ENCODE results near the gene GALNT10.

- TF ChIP-seq MAZ (CRISPR knock-in tag; conservative IDR thresholded peaks at IDR 0.05 in 1 of 2, IDR thresholded peaks at IDR 0.05 in 1 of 2), result no peak
- TF ChIP-seq ETS1 (conservative IDR thresholded peaks at IDR 0.05; ENCODE audit: control insufficient read depth, low read depth, low read length), result no peak
- TF ChIP-seq ZNF589 (CRISPR knock-in tag; IDR thresholded peaks at IDR 0.05; ENCODE audit: low read depth), result no peak
Observed at GRCh38 chr5:154377754-154378533, 187.4 kb downstream of the GALNT10 start.

Measured in K562 (cell line).